ENCODE data around the gene SBK3.

GRCh38 chr19:55541091-55541490 lies 4.3 kb downstream of the SBK3 start:
- TF ChIP-seq CTCF (IDR thresholded peaks at IDR 0.05 in 2 of 3, conservative IDR thresholded peaks at IDR 0.05 in 1 of 3; ENCODE audit: control insufficient read depth in 2 of 3, extremely low read depth in 1 of 3, insufficient read depth in 1 of 3, low read depth in 3 of 3, low read length in 3 of 3) (no peak), SMC3 (IDR thresholded peaks at IDR 0.05; ENCODE audit: borderline replicate concordance, low read length) (no peak), IRF3 (IDR thresholded peaks at IDR 0.05) (no peak), TAF1 (IDR thresholded peaks at IDR 0.05; ENCODE audit: borderline replicate concordance, low read depth, low read length) (no peak)
